ENCODE results near the gene CCDC154.

DNA sequence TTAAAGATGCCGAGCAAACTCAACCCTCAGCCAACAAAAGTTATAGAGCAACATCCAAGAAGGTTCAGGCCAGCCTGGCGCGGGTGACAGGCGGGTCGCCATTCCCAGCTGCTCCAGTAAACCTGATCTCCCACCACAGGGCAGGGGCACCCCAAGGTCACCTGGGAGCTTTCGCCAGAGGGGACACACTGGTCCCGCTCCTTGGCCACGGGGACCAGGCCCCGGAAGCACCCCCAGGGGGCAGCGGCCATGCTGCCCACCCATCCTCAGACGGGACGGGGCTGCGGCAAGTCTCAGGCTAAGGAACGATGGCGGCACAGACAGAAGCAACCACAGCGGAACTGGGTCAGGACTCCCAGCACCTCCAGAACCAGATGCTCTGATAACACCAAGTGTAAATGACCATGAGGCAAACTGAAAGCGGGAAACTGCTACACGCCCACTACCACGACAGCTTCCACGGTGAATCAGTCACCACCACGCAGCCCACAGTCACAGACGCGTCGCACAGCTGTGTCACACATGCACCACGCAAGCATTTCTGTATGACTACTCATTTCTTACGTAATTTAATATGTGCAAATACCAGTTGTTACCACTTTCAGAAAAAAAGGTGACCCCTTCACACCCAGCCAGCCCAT is 14.1 kb upstream of the CCDC154 start:
- no peak for TF ChIP-seq EZH2 (IDR thresholded peaks at IDR 0.05; ENCODE audit: low read depth, unreplicated experiment)
- no peak for TF ChIP-seq JUNB (IDR thresholded peaks at IDR 0.05; ENCODE audit: unreplicated experiment)
- TF ChIP-seq, protein P1, sequence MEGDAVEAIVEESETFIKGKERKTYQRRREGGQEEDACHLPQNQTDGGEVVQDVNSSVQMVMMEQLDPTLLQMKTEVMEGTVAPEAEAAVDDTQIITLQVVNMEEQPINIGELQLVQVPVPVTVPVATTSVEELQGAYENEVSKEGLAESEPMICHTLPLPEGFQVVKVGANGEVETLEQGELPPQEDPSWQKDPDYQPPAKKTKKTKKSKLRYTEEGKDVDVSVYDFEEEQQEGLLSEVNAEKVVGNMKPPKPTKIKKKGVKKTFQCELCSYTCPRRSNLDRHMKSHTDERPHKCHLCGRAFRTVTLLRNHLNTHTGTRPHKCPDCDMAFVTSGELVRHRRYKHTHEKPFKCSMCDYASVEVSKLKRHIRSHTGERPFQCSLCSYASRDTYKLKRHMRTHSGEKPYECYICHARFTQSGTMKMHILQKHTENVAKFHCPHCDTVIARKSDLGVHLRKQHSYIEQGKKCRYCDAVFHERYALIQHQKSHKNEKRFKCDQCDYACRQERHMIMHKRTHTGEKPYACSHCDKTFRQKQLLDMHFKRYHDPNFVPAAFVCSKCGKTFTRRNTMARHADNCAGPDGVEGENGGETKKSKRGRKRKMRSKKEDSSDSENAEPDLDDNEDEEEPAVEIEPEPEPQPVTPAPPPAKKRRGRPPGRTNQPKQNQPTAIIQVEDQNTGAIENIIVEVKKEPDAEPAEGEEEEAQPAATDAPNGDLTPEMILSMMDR (conservative IDR thresholded peaks at IDR 0.05; ENCODE audit: low read depth in 2 of 2), result no peak
- TF ChIP-seq ZNF331 (CRISPR knock-in tag; IDR thresholded peaks at IDR 0.05; ENCODE audit: low read depth), result no peak
- no peak for TF ChIP-seq CREB1 (CRISPR knock-in tag; IDR thresholded peaks at IDR 0.05; ENCODE audit: low read depth)
- no peak for TF ChIP-seq EZH2phosphoT487 (IDR thresholded peaks at IDR 0.05; ENCODE audit: unreplicated experiment)
- TF ChIP-seq POLR2AphosphoS5 (IDR thresholded peaks at IDR 0.05; ENCODE audit: low read depth), result no peak
- TF ChIP-seq, protein P2, sequence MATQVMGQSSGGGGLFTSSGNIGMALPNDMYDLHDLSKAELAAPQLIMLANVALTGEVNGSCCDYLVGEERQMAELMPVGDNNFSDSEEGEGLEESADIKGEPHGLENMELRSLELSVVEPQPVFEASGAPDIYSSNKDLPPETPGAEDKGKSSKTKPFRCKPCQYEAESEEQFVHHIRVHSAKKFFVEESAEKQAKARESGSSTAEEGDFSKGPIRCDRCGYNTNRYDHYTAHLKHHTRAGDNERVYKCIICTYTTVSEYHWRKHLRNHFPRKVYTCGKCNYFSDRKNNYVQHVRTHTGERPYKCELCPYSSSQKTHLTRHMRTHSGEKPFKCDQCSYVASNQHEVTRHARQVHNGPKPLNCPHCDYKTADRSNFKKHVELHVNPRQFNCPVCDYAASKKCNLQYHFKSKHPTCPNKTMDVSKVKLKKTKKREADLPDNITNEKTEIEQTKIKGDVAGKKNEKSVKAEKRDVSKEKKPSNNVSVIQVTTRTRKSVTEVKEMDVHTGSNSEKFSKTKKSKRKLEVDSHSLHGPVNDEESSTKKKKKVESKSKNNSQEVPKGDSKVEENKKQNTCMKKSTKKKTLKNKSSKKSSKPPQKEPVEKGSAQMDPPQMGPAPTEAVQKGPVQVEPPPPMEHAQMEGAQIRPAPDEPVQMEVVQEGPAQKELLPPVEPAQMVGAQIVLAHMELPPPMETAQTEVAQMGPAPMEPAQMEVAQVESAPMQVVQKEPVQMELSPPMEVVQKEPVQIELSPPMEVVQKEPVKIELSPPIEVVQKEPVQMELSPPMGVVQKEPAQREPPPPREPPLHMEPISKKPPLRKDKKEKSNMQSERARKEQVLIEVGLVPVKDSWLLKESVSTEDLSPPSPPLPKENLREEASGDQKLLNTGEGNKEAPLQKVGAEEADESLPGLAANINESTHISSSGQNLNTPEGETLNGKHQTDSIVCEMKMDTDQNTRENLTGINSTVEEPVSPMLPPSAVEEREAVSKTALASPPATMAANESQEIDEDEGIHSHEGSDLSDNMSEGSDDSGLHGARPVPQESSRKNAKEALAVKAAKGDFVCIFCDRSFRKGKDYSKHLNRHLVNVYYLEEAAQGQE (IDR thresholded peaks at IDR 0.05; ENCODE audit: unreplicated experiment), result no peak
- TF ChIP-seq ZNF114 (CRISPR knock-in tag; IDR thresholded peaks at IDR 0.05), result no peak
- TF ChIP-seq, protein P3, sequence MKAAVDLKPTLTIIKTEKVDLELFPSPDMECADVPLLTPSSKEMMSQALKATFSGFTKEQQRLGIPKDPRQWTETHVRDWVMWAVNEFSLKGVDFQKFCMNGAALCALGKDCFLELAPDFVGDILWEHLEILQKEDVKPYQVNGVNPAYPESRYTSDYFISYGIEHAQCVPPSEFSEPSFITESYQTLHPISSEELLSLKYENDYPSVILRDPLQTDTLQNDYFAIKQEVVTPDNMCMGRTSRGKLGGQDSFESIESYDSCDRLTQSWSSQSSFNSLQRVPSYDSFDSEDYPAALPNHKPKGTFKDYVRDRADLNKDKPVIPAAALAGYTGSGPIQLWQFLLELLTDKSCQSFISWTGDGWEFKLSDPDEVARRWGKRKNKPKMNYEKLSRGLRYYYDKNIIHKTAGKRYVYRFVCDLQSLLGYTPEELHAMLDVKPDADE (IDR thresholded peaks at IDR 0.05), result no peak
- TF ChIP-seq, protein P4, sequence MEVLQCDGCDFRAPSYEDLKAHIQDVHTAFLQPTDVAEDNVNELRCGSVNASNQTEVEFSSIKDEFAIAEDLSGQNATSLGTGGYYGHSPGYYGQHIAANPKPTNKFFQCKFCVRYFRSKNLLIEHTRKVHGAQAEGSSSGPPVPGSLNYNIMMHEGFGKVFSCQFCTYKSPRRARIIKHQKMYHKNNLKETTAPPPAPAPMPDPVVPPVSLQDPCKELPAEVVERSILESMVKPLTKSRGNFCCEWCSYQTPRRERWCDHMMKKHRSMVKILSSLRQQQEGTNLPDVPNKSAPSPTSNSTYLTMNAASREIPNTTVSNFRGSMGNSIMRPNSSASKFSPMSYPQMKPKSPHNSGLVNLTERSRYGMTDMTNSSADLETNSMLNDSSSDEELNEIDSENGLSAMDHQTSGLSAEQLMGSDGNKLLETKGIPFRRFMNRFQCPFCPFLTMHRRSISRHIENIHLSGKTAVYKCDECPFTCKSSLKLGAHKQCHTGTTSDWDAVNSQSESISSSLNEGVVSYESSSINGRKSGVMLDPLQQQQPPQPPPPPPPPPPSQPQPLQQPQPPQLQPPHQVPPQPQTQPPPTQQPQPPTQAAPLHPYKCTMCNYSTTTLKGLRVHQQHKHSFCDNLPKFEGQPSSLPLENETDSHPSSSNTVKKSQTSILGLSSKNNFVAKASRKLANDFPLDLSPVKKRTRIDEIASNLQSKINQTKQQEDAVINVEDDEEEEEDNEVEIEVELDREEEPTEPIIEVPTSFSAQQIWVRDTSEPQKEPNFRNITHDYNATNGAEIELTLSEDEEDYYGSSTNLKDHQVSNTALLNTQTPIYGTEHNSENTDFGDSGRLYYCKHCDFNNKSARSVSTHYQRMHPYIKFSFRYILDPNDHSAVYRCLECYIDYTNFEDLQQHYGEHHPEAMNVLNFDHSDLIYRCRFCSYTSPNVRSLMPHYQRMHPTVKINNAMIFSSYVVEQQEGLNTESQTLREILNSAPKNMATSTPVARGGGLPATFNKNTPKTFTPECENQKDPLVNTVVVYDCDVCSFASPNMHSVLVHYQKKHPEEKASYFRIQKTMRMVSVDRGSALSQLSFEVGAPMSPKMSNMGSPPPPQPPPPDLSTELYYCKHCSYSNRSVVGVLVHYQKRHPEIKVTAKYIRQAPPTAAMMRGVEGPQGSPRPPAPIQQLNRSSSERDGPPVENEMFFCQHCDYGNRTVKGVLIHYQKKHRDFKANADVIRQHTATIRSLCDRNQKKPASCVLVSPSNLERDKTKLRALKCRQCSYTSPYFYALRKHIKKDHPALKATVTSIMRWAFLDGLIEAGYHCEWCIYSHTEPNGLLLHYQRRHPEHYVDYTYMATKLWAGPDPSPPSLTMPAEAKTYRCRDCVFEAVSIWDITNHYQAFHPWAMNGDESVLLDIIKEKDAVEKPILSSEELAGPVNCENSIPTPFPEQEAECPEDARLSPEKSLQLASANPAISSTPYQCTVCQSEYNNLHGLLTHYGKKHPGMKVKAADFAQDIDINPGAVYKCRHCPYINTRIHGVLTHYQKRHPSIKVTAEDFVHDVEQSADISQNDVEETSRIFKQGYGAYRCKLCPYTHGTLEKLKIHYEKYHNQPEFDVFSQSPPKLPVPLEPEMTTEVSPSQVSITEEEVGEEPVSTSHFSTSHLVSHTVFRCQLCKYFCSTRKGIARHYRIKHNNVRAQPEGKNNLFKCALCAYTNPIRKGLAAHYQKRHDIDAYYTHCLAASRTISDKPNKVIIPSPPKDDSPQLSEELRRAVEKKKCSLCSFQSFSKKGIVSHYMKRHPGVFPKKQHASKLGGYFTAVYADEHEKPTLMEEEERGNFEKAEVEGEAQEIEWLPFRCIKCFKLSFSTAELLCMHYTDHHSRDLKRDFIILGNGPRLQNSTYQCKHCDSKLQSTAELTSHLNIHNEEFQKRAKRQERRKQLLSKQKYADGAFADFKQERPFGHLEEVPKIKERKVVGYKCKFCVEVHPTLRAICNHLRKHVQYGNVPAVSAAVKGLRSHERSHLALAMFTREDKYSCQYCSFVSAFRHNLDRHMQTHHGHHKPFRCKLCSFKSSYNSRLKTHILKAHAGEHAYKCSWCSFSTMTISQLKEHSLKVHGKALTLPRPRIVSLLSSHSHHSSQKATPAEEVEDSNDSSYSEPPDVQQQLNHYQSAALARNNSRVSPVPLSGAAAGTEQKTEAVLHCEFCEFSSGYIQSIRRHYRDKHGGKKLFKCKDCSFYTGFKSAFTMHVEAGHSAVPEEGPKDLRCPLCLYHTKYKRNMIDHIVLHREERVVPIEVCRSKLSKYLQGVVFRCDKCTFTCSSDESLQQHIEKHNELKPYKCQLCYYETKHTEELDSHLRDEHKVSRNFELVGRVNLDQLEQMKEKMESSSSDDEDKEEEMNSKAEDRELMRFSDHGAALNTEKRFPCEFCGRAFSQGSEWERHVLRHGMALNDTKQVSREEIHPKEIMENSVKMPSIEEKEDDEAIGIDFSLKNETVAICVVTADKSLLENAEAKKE (CRISPR knock-in tag; IDR thresholded peaks at IDR 0.05), result no peak
- no peak for TF ChIP-seq STAT1 (IDR thresholded peaks at IDR 0.05; ENCODE audit: unreplicated experiment)

Measured in GM23338 (cell line).